Measurements from ENCODE around the gene ANKRD39. TPM values are rescaled to one million over a fixed set of nuclear protein-coding genes. Genes with fewer than 3 reads are reported as not detected.

ANKRD39 gene
- total and polyA plus RNA-seq, 9 of the 15 experiments (the other 6 are each of a cell fraction or from before 2014, with no cell fraction given) = 8.2 to 33.1 (median 23.8) TPM

DNA sequence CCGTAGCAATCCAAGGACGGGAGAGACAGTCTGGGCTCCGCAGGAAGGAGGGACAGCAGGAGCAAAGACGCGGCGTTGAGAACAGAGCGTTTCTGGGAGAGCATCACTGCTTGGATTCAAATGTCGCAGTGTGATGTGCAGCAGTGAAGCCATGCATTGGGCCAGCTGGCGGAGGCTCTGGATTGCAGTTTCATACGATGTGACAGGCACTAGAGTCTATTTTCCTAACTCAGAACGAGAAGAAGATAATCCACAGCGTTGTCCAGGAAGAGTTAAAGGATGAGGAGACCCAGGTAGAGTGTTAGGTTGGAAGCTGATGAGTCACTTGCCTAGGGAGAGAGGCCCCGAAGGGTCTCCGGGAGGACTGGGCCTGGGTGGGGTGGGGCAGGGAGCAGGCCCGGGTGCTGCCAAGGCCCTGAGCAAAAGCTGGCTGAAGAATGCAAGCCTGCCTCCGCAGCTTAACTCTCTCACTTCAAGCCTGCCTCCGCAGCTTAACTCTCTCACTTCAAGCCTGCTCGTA, 29.7 kb upstream of the ANKRD39 start:
- ATAC-seq (no peak), FAIRE-seq (no peak), DNase-seq (ENCODE audit: extremely low read depth in 1 of 4, low spot score in 3 of 4) (no peak)
- peak overlapping the region; percentile 5 to 58; a peak in 2 of 4 replicates for H3K9ac ChIP-seq (ENCODE audit: insufficient read depth in 1 of 2, low read depth in 2 of 2, low read length in 2 of 2)
- WGBS (ENCODE audit: insufficient coverage, low coverage, missing lambda C conversion rate) = 83% methylated on average over 13 of the region's 18 CpGs
- in situ Hi-C loops (cut with MboI) = no loop called here
- peaks cover 93% of the 10 kb centered on the region for H3K36me3 ChIP-seq (ENCODE audit: control insufficient read depth, insufficient read depth, low read length)
- POLR2A ChIA-PET = interaction anchor here (0.7 to 6.6 kb wide), 4 partner anchors 8 to 200 kb away, joined by 3 to 73 read pairs (median 4); no protein-coding TSS in a partner anchor
- peak; percentile 36; the same call in 1 of the 2 replicates for TF ChIP-seq RBFOX2 (IDR thresholded peaks at IDR 0.05; ENCODE audit: low read depth, low read length)
- TF ChIP-seq ZNF584 (CRISPR knock-in tag; IDR thresholded peaks at IDR 0.05; ENCODE audit: low read depth) = no peak
- H3K4me2 ChIP-seq (ENCODE audit: insufficient read depth, low read length) = peak overlapping the region; percentile 7; the same call in 1 of the 2 replicates
- peaks cover 48 to 86% of the 10 kb centered on the region in 2 experiments for H3K4me1 ChIP-seq (replicated peaks in 1 of 2; ENCODE audit: control insufficient read depth in 2 of 2, insufficient read depth in 2 of 2, low read length in 2 of 2)
- BruUV-seq (replicated peaks) = no TSS peak
- H3K27ac ChIP-seq (ENCODE audit: extremely low read depth, low read depth, low read length) = peak overlapping the region; percentile 56; the same call in 2 of the 3 replicates
- H3K4me3 ChIP-seq = no peak overlapping the region
- no peaks in the 10 kb centered on the region; a peak in 1 of 5 replicates for H3K27me3 ChIP-seq (ENCODE audit: control insufficient read depth in 2 of 2, insufficient read depth in 2 of 2, low read length in 2 of 2)
- H3K9me1 ChIP-seq (ENCODE audit: control insufficient read depth, insufficient read depth, low read length) = no peaks in the 10 kb centered on the region
- H4K20me1 ChIP-seq (replicated peaks; ENCODE audit: control insufficient read depth, insufficient read depth, low read length) = peaks cover 3% of the 10 kb centered on the region; the same call in 1 of the 2 replicates
- H3K79me2 ChIP-seq (ENCODE audit: control insufficient read depth, insufficient read depth, low read length) = peaks cover 78% of the 10 kb centered on the region
- H3K9me3 ChIP-seq (replicated peaks; ENCODE audit: control insufficient read depth, insufficient read depth, low read depth, low read length) = no peaks in the 10 kb centered on the region
- intact Hi-C loops (cut with micrococcal nuclease) = no loop called here
- no peak overlapping the region for H2AFZ ChIP-seq (ENCODE audit: low read depth, low read length)
- CTCF ChIA-PET (ENCODE audit: low intra/inter-chr PET ratio) = no interaction called here

Data from K562 (cell line).